Muscle of back (tissue), 11 donors: Measurements from ENCODE around the gene STT3B. TPM values are rescaled to one million over a fixed set of nuclear protein-coding genes. Genes with fewer than 3 reads are reported as not detected.
"Not testable (repeated sequence)": the region's sequence is repeated elsewhere in the genome, so short reads cannot be mapped to it uniquely, and the experiment has no call there.

ENCODE experiments used
- DNase-seq, 3 donors: peaks; one replicate each; pipeline versions ENCODE4 v3.0.0 to v3.0.0-alpha.2; 2013
- polyA plus RNA-seq, 10 donors: library from polyadenylated mRNA; unstranded; fragments of 120-200 nt; gene quantifications; one replicate each; pipeline ENCODE4 v1.2.1, GENCODE V29; 2013; ENCODE audit not compliant: insufficient read length in 10 of 10

Gene STT3B
- polyA plus RNA-seq, 10 donors = 83.4 to 124 (median 104) TPM

GRCh38 chr3:31592764-31593163 is 60.0 kb downstream of the STT3B start:
- no peak for DNase-seq

- no peak for DNase-seq
These were observed 63.5 kb downstream of the STT3B start for GRCh38 chr3:31596176-31596575.

GRCh38 chr3:31600431-31600830 is 67.7 kb downstream of the STT3B start:
- no peak for DNase-seq

GRCh38 chr3:31605333-31605732 is 72.6 kb downstream of the STT3B start:
- DNase-seq = not testable (repeated sequence)

- no peak for DNase-seq
These were observed 73.7 kb downstream of the STT3B start for GRCh38 chr3:31606453-31606852.

GRCh38 chr3:31610700-31611275 is 78.1 kb downstream of the STT3B start:
- DNase-seq = peak; percentile 11 to 26 (median 12)

GRCh38 chr3:31613177-31613576 is 80.5 kb downstream of the STT3B start:
- no peak for DNase-seq

GRCh38 chr3:31613654-31614053 is 80.9 kb downstream of the STT3B start:
- no peak for DNase-seq

- DNase-seq = no peak
These were observed 81.6 kb downstream of the STT3B start for GRCh38 chr3:31614162-31614921.

- no peak for DNase-seq
These were observed 82.5 kb downstream of the STT3B start for GRCh38 chr3:31615071-31615875.

GRCh38 chr3:31616711-31617110 is 84.0 kb downstream of the STT3B start:
- DNase-seq = no peak

- no peak for DNase-seq
These were observed 87.9 kb downstream of the STT3B start for GRCh38 chr3:31620656-31621055.

- no peak for DNase-seq
These were observed 88.6 kb downstream of the STT3B start for GRCh38 chr3:31621314-31621713.

- no peak for DNase-seq
These were observed 90.0 kb downstream of the STT3B start for GRCh38 chr3:31622636-31623288.

- no peak for DNase-seq
These were observed 91.5 kb downstream of the STT3B start for GRCh38 chr3:31624083-31624709.

GRCh38 chr3:31625358-31625757 is 92.6 kb downstream of the STT3B start:
- no peak for DNase-seq

- no peak for DNase-seq
These were observed 96.3 kb downstream of the STT3B start for GRCh38 chr3:31629054-31629453.

GRCh38 chr3:31634476-31634875 is 101.8 kb downstream of the STT3B start:
- DNase-seq = peak in 1 of 3 donors; percentile 22

GRCh38 chr3:31635545-31635944 is 102.8 kb downstream of the STT3B start:
- no peak for DNase-seq

GRCh38 chr3:31636049-31636448 is 103.3 kb downstream of the STT3B start:
- DNase-seq = peak in 2 of 3 donors; percentile 16 to 43

- DNase-seq = no peak
These were observed 104.1 kb downstream of the STT3B start for GRCh38 chr3:31636694-31637442.
